Dedifferentiated amniotic fluid mesenchymal stem cell (primary cell): ENCODE measurements around the gene BBS7.

ENCODE experiments used
- DNase-seq: peaks from one replicate; pipeline ENCODE4 v3.0.0-alpha.2; 2016; ENCODE audit errors: extremely low spot score

Gene BBS7

DNA sequence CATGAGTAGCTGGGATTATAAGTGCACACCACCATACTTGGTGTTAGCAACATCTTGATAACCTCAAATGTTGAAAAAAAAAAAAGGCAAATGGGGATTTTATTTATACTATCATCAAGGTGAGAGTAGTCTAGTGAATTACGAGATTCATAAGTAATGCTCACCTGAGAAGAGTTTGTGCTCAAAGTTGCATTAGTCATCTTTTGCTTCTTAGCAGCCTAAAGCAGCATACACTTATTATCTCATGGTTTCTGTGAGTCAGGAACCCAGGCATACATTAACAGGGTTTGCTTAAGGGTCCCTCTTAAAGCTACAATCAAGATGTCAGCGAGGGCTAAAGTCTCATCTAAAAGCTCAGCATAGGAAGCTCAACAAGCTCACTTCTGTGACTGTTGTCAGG is 77.3 kb downstream of the BBS7 start:
- DNase-seq = no peak

DNA sequence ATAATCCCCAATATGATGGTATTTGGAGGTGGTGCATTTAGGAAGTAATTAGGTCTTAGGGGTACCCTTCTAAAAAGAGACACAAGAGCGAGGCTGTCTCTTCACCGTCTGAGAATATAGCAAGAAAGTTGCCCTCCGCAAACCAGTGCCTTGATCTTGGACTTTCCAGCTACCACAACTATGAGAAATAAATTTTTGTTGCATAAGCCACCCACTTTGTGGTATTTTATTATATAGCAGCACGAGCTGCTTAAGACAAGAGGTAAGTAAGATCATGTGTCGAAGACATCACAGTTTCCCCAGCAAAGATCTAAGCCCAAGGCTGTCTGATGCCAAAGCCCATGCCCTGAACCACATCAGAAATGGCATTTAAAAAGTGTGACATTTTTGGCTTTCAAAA is 78.8 kb downstream of the BBS7 start:
- DNase-seq = peak; percentile 61

DNA sequence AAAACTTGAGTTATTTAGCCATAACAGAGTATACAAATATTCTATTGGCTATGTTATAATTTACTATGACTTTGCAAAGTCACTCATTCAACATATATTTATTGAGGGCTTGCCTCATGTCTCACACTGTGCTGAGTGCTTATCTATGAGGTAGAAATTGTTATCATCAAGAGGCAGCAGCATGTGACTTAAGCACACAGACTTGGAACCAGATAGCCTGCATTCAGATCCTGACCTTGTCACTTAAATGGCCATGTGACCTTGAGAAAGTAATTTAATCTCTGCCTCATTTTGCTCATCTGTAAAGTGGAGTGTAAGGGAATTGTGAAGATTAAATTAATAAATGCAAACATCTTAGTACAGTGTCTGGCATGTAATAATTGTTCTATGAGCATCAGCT is 79.3 kb downstream of the BBS7 start:
- no peak for DNase-seq

DNA sequence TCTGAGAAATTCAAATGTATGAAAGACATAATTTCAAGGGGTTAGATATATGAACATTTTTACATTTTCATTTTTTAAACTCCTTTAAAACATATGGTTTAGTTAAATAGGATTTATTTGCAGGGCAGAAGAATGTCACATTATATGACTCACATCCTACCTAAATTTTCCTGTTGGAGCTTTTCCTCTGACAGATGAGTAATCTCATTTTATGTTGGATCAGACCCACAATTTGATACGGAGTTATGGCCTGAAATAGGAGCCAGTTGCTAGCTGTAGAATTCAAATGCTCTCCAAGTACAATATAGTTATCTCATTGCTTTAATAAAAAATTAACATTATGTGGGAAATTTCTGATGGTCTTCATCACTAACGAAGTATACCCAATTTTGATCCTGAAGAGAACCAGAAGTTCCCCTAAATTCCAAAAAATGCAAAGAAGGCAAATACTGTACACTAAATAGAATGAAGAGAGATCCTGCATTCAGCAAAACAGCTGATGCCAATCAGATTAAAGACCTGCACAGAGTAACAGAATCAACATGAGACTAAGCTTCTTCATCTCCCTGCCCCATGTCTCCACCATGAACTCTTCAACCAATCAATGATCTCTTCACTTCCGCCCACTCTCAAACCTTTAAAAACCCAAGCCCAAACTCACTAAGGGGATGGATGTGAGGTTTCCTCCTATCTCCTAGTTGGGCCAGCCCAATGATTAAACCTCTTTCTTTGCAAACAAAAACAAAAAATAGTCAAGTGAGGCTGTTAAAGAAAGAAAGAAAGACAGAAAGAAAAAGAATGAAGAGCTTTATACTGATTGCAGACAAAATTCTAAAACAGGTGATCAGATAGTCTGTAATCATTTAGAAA is 80.1 kb downstream of the BBS7 start:
- peak; percentile 75 for DNase-seq

DNA sequence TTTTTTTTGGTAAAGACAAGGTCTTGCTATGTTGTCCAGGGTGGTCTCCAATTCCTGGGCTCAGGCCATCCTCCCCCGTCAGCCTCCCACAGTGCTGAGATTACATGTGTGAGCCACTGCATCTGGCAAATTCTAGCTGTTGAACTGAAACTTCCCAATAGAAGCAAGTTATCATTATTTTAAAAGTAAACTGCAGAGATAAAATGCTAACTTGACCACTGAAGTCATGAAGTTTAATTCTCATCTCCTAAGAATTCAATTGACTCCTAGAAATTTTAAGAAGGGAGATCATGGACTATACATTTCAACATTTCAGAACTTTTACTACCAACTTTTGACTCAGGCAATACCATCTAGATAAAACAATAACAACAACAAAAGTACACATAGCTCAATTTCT is 80.8 kb downstream of the BBS7 start:
- DNase-seq = no peak

DNA sequence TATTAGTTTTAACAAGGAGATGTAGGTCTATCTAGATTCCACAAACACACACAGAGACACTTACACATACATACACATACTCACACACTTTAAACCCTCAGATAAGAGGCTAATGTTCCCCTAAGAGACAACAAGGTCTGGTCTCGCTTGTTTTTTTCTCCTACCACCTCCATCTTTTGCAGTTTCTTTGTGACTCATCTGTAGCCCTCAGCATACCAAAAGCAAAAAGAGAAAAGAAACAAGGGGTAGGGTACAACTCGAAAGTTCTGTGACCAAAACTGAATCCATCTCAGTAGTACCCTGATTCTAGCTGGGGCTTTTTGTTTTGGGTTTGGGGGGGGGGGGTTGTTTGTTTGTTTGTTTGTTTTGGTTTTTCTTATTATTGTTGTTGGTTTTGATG is 81.4 kb downstream of the BBS7 start:
- no peak for DNase-seq

DNA sequence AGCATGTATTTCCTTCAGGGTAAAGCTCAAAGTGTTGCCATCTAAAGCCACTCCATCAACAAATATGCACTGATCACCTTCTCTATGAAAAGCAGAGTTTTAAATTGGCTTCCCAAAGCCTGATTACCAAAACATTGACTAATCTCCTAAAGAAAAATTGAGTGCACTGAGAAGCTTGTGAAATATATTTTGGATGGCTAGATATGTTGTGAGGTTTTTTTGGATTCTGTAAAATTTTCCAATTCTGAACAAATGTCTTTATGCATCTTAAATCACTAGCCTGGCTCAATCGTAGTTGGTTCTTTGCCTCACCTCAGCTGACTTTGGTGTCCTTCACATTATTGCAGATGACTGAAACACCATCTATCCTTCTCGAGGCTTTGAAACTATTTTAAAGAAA is 84.1 kb downstream of the BBS7 start:
- no peak for DNase-seq

DNA sequence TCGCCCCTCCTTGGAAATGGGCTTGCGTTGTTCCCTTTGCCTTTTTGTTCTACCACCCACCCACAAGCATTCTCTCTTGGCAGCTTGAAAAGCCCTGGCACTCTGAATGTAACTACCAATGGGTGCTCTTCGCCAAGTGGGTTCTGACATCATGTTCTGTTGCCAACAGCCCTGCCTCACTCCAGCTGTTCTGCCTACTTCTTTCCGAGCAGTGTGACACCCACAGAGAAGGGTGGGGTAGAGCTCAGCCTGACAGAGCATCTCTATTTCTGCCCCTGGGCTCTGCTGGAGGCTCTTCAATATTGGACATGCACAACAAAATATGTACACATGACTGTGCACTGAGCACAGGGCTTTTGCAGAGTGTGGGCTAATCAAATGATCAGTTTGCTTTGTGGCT is 84.8 kb downstream of the BBS7 start:
- DNase-seq = peak; percentile 24

DNA sequence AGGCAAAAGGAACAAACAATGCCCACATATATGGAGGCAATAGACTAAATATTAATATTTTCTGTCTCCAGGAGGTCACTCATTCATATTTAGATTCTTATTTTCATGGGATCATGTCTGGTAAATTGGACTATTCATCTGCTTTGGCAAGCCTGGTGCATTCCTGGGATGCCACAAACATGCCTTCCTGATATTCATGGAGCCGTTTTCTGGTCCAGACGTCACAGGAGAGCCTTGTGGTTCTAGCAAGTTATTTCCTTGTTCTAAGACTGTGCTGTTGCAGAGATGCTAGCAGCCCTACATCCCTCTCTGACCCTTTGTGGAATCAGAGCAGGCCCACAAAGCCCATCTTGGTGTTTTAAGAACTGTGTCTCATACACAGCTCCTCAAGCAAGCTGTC is 85.3 kb downstream of the BBS7 start:
- peak; percentile 93 for DNase-seq

DNA sequence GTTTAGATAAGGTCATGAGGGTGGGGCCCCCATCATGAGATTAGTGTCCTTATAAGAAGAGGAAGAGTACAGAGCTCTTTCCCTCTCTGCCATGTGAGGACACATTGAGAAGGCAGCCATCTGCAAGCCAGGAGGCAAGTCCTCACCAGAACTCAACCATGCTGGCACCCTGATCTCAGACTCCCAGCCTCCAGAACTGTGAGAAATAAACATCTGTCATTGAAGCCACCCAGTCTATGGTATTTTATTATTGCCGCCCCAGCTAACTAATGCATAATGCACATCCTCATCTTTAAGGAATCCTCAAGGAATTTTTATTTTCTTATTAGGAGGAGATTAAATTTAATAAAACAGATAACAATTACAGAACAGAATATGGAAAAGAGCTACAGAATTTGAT is 85.9 kb downstream of the BBS7 start:
- no peak for DNase-seq

DNA sequence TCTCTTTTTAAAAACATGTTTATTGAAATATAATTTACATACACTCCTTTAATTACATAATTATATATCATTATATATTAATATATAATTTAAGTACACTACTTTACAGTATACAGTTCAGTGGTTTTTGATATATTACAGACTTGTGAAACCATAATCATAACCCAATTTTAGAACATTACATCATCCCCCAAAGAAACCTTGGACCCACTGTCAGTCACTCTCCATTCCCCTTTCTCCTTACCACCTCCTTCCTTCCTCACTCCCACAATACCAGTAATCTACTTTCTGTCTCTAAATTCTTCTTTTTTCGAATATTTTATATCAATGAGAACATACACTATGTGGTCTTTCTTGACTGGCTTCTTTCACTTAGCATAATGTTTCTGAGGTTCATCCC is 87.1 kb downstream of the BBS7 start:
- no peak for DNase-seq

DNA sequence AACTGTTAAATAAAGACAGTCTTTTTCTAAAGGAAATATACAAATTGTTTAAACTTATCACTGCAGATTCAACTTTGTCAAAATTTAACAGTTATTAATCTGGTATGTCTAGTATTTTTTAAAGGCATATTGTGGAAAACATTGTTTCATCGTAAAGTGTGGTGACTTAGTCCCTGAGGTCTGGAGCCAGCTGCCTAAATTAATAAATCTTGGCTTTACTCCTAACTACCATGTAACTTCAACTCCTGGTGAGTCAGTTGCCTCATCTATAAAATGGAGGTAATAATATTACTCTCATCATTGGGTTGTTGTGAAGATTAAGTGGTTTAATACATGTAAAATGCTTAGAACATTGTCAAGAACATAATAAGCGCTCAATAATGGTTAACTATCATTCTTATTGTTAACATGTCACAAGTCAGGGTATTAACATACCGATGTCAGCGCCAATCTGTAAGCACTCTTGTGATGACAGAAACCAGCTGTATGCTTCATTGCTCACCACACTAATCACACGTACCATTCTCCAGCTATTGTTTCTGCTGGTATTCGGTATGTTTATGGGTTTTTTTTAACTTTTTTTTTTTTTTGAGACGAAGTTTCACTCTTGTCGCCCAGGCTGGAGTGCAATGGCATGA is 91.2 kb downstream of the BBS7 start:
- no peak for DNase-seq

DNA sequence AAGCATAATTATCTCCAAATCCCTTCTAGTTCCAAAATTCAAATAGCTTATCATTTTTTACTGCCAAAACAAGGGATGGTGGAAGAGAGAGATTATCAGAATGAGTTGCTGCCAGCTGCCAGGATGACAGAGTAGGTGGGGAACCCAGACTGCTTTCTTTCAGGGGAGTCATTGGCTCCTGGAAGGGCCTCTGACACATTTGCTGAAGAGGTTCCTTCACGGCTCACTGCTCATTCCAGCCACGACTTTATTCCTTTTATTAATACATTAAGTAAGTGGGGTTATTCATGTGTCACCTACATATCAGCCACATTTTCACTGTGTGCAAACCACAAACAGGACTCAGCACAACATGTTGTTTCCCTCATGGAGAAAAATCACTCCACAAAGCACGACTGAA is 92.6 kb downstream of the BBS7 start:
- no peak for DNase-seq

DNA sequence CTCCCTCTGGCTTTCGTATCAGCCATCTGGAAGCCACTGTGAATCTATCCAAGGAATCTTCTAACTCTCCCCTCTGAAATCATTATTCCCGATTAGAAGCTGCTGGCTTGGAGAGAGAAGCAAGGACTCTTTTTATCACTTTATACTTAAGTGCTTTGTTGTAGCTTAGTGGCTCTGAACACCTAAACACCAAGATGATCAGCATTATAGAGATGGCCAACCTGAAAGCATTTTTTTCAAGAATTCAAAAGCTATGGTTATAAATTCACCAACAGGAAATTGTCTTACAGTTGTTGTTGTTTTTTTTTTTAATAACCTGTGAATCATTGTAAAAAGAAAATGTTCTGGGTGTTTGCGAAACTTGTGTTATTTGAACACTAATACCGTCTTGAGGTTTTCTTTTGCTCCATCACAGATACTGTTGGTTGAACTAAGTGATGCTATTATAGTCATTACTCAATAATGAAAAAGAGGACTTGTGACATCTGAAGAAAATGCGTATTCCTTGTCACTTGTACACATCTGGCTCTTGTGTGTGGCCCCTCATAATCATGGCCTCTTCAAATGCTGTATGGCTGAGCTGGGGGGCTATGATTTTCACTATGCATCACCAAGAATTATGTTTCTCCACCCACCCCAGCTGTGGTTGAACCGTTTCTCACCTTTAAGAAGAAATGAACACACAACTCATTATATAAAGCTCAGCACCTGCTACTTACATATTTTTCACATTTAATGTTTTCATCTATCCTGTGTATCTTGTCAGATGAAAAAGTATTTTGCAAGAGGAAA is 93.5 kb downstream of the BBS7 start:
- DNase-seq = no peak
